K562 (cell line): Measurements from ENCODE around the gene ITGB1BP2. TPM values are rescaled to one million over a fixed set of nuclear protein-coding genes. Genes with fewer than 3 reads are reported as not detected.

ENCODE experiments used
- BHLHE40 ChIP-seq: IDR thresholded peaks from 2 replicates; pipeline ENCODE4 v1.6.1; 2011; ENCODE audit warnings: low read length, improper control_type of control experiment
- CHD7 ChIP-seq: fragments of 200-600 bp; sonication (generic); IDR thresholded peaks from one replicate; pipeline ENCODE4 v1.6.1; 2012; ENCODE audit warnings: mild to moderate bottlenecking, low read depth, low read length, inconsistent platforms
- HDAC1 ChIP-seq, 2 experiments: fragments of 450-650 bp; IDR thresholded peaks; 2 replicates each; pipeline ENCODE4 v1.6.1; 2016 to 2017; ENCODE audit warnings: inconsistent platforms in 1 of 2, mild to moderate bottlenecking in 1 of 2, moderate library complexity in 1 of 2
- HES1 ChIP-seq: fragments of 450-650 bp; IDR thresholded peaks from 2 replicates; pipeline ENCODE4 v1.6.1; 2016; ENCODE audit warnings: low read depth, mild to moderate bottlenecking, moderate library complexity
- KDM1A ChIP-seq, 2 experiments: fragments of 450-650 bp; IDR thresholded peaks; 2 replicates each; pipeline ENCODE4 v1.6.1; 2016; ENCODE audit warnings: mild to moderate bottlenecking in 2 of 2
- TBL1XR1 ChIP-seq, 2 experiments: IDR thresholded peaks; 2 replicates each; pipeline ENCODE4 v1.6.1; 2012; ENCODE audit warnings: improper control_type of control experiment in 2 of 2, low read length in 2 of 2, mild to moderate bottlenecking in 1 of 2
- ZNF143 ChIP-seq: sonication (generic); formaldehyde crosslinking; IDR thresholded peaks from 2 replicates; pipeline ENCODE4 v1.9.0; 2022; ENCODE audit warnings: mild to moderate bottlenecking, missing genetic modification reagents
- ZNF764 ChIP-seq: fragments of 250-450 bp; sonication (Bioruptor Pico); IDR thresholded peaks from 2 replicates; pipeline ENCODE4 v1.4.0; 2020; ENCODE audit warnings: low read depth, mild to moderate bottlenecking, moderate library complexity
- polyA plus RNA-seq, 8 experiments: library from polyadenylated mRNA; depleted of rRNA in 4 of 8; stranded (reverse) in 5 of 8; unstranded in 3 of 8; fragments of >200 nt; fragmentation: Nextera tagmentation in 2 of 8; fragmentation: Illumina TruSeq in 1 of 8; extraction: Ambion mirVana in 2 of 8; extraction: Trizol in 1 of 8; gene quantifications; 2 replicates each; pipeline versions ENCODE4 v1.2.1 to v1.2.3, GENCODE V29; 2011 to 2014; ENCODE audit warnings: inconsistent platforms in 1 of 8, missing spikeins in 1 of 8
- total RNA-seq, 7 experiments: library from RNA; depleted of rRNA in 6 of 7; stranded (reverse); fragments of >200 nt in 6 of 7; fragmentation: Illumina TruSeq in 2 of 7; extraction: Trizol in 2 of 7; gene quantifications; 2 replicates each; pipeline versions ENCODE4 v1.2.1 to v1.2.3, GENCODE V29; 2011 to 2021; ENCODE audit warnings: low replicate concordance in 1 of 7

ITGB1BP2 gene
- total and polyA plus RNA-seq, 9 of the 15 experiments (the other 6 are each of a cell fraction or from before 2014, with no cell fraction given), result 1.6 to 4.0 (median 1.9) TPM

DNA sequence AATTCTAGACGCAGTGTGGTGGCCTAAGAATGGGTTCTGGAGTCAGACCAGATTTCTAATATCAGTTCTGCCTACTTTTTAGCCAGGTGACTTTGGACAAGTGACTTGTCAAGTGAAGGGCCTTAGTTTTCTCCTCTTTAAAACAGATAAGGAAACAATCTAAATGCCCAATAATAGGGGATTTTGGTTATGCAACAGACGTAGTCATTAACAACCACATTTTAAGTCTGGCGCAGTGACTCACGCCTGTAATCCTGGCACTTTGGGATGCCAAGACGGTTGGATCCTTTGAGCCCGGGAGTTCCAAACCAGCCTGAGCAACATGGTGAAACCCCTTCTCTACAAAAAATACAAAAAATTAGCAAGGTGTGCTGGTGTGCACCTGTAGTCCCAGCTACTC is 45.5 kb upstream of the ITGB1BP2 start (continued):
- TF ChIP-seq CHD7 (no peak), TBL1XR1 (IDR thresholded peaks at IDR 0.05; ENCODE audit: low read length in 2 of 2) (no peak), ZNF764 (CRISPR knock-in tag) (no peak), BHLHE40 (no peak), ZNF143 (no peak), KDM1A (IDR thresholded peaks at IDR 0.05) (no peak), HDAC1 (IDR thresholded peaks at IDR 0.05) (no peak), HES1 (no peak)
